Measurements from ENCODE around the gene BBX.

Gene BBX

DNA sequence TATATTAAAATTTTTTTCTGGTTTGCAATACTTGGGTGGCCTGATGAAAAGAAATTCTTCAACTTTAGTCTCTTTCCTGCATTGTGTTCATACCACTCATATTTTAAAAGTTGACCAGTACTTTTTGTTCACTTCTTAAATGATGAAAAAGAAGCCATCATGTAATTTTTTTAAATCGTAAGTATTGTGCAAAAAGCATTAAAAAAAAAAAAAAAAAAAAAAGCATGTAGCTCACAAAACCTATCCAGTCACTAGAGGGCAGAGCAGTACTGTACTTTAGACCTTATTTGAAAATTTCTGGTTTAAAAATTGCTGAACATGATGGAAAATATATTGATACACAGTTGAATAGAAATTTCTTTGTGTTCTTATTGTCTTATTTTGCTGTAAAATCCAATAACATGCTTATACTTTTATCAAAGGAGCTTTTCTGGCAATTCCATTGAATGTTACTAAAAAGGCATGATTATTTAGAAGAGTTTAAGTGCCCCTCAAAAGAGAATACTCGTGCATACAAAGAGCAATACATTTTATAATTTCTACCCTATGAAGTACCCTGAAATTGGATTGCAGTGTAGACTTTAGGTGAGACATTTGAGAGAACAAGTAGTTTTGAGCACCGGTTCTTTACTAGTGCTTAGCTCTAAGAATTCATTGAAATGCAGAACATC is 137.7 kb downstream of the BBX start:
- DNase-seq = no peak

DNA sequence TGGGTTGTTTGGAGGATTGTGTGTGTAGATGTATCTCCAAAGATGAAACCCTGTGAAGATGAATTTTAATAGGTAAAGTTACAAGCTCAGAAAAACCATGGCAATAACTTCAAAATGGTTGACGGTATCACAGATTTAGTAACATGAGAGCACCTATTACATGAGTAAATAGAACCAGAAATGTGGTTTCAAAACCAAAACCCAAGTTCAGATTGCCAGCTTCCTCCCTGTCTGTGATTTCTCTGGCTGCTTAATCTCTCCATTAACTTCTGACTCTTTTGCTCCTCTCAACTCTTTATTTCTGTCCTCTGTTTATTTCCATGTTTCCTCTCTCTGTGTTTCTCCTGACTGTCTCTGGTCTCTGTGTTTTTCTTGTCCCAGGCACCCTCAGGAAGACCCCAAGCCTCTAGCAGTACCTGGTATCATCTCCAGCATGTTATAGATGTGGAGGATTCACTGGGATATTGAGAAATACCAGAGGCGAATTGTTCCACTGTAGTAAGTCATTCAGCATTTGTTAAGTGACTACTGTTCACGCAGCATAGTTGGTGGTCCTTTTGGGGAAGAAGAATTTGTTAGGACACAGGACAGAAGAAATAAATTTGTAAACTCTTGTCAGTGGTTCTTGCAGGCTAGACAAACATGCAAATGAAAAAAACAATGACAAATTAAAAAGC is 138.8 kb downstream of the BBX start:
- DNase-seq = no peak

DNA sequence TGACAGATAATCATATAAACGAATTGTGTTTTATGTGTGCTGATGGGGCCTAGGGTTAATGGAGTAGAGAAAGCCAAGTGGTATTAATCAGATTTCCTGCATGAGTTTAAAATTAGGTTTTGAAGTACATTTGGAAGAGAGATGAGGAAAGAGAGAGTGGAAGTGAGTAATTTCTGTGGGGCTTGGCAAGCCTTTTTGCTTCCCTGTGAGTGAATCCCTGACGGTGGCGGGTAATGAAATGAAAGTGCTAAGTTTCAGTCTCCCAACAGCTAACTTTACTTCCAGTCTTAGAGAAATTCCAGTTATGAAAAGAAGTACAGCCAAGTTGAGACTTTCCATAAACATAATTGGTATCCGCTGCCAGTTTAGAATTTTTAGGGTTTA is 139.4 kb downstream of the BBX start:
- no peak for DNase-seq

DNA sequence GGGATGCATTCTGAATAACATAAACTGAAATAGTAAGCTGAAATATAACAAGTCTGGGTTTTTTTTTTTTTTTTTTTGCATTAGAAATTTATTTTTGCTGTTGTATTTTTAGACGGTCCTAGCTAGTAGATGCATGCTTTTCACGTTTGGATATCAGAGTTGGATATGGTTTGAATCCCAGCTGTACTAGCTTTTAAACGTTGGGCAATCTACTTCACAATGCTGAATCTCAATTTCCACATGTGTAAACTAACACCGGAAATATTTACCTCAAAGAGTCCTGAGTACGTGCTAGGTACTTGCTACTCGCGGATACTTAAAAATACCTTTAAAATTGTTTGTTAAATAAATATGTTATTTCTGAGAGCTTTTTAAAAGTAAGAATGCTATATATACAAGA is 139.8 kb downstream of the BBX start:
- DNase-seq = no peak

DNA sequence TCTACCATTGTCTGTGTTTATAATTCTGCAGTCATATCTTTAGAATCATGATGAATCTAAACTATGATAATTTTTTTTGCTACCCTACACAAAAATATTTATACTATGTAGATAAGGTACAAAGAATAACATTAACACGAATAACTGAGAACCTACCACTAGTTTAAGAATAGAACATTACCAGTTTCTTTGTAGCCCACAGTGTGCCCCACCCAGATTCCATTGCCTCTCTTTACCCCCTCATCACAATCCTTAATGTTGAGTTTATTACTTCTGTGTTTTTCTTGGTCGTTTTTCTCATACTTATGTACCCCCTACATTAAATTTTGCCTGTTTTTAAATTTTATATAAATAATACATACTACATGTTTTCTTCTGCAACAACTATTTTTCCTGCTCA is 140.5 kb downstream of the BBX start:
- DNase-seq = no peak

DNA sequence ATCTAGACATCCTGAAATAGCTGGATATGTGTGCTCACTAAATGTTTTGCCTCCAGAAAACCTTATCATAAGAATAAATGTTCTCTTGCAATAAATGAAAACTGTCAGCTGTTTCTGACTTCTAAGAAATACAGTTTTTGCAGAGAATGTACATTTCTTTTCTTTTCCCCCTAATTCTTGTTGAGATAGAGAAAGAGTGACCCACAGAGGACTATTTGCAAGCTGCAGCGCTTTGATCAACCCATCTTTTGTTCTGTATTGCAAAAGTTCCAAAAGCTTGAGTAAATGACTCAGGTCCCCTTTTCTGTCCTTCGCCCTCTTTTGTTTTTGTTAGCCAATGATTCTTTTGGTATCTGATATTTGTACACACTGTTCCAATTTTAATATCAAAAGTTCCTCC is 141.9 kb downstream of the BBX start:
- no peak for DNase-seq

DNA sequence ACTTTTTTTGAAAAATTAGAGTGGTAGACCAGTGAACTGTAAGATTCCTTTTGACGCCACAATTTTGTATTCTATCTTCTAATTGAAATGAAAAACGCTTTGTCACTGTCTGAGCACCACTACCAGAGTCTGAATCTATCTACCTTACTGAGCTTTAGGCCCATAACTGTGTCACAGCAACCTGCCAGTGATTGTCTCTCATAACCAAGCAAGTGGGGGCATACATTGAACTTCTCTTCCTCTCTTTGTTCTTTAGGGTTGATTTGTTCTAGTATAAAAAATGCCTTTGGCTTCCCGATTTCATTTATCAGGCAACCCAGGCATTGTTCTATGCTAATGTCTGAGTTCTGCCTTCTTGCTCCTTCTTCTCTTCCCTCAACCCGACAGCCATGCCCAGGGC is 142.6 kb downstream of the BBX start:
- no peak for DNase-seq

DNA sequence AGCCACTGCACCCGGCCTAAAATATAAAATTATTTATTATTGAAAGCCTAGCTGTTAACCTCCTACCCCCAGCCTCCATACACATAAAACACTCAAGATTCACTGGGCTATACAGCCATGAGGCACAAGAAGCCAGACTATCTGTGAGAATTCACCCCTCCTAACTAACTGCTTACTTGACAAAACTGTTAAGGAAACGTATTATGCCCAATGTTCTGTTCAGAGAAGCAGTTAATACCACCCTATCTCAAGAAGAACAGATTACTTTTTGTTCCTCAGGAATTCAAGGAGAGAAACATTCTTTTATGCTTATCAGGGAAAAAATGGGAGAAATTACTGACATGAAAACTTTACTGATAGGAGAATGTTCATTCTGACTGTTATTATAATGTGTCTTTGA is 144.1 kb downstream of the BBX start:
- DNase-seq = no peak

DNA sequence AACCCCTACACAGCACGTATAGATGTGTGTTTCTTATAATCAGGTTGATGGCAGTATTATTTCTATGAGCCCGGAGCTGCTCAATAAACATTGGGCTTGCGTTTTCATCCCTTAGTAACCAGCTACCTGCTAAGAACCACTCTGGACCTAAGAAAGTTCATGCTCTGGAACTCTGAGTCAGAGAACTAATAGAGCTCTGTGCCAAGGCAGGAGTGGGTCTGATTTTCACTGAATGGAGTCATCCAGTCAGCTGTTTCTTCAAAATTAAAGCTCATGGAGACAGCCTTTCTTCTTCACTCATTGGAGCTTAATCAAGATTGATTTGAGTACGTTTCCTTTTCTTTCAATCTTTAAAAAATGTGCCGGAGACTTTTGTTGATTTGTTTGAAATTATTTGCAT is 145.7 kb downstream of the BBX start:
- DNase-seq = no peak

DNA sequence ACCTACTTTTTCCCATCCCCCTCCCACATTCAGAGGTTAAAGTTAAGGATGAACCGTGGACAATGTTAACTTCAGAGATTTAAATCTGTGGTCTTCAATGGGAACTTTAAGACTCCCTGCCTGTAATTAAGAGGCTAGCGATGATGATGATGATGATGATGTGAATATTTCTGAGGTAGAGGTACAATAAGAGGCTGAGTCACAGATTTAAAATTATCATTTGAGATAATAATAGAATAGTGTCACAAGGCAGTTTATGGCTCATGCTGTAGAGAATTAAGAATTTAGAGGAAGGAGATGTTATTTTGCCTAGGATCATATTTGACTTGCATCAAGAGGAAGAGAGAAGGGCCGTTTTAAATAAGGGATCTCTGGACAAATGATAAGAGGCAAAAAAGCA is 146.2 kb downstream of the BBX start:
- no peak for DNase-seq

DNA sequence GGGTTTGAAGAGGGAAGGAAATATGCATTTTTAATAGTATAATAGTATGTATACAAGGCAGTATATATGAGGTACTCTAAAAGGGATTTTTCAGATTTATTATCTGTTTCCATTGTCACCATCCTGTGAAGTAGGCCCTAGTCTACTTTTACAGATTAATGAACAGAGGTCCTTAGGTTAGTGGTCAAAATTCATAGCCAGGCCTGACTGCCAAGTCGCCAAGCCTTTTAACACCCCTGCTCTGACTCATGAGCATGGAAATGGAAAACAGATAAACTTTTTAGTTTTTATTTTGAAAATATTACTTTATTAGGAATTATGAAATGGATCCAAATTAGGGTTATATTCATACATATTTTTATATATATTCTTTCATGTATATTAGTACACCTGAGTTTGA is 146.9 kb downstream of the BBX start:
- no peak for DNase-seq

DNA sequence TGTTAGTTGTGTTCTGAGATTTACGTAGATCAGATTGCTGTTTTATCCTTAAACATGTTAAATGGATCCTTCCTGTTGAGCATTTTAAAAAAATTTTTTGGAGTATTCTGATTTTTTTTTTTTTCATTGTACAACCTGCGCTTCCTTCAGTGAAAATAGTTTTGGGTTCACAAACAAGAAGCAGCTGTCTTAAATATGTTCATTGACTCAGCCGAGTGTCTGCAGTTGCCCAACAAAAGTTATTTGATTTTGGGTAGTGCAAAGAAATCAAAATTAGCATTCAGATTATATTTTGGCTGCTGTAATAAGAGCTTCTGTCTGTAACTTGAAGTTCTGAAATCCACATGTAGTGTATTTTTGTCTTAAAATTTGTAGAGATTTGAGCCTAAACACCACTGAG is 148.2 kb downstream of the BBX start:
- no peak for DNase-seq

DNA sequence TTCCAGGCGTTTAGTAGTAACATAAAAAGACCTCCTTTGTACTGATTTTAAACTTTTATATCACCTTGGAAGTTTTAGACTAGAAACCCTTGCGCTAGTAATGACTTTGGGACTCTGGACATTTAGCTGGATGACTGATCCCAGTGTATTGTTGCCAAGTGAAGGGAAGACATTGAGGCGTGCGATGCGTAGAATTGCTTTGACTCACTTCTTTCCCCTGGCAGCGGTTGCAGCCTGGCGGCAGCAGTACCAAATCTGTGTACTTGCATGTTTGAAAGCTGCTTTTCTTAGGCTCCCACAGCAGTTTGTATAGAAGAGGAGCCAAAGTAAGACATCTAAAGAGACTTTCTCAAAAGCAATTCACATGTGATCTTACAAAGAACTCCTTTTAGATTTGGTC is 151.6 kb downstream of the BBX start:
- DNase-seq = no peak

DNA sequence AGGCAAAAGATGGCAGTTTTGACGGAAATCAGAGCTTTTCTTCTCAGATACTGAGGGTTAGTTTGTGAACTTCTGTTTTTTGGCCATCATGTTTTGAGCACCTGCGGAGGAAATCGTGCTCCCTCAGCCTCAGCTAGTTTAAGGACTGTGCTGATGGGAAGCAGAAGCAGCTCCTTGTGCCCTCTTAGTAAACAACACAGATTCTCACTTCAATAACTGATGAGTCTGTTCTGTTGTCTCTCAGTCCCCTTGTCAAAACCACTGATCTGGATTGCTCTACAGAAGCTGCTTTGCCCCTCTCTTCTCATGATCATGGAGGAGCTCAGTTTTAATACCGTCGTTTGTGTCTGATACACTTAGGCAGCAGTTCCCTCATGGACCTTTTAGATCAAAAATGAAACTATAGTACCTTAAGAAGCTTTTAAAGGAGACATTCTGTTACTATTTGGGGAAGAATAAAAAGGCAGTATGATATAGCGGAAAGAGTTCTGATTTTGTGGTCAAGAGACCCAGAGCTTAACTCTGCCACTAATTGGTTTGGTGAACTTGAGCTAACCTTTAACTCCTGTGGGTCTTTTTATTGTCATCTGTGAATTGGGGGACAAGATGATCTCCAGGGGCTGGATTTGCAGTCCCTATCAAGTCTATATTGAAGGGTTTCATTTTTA is 152.6 kb downstream of the BBX start:
- no peak for DNase-seq

DNA sequence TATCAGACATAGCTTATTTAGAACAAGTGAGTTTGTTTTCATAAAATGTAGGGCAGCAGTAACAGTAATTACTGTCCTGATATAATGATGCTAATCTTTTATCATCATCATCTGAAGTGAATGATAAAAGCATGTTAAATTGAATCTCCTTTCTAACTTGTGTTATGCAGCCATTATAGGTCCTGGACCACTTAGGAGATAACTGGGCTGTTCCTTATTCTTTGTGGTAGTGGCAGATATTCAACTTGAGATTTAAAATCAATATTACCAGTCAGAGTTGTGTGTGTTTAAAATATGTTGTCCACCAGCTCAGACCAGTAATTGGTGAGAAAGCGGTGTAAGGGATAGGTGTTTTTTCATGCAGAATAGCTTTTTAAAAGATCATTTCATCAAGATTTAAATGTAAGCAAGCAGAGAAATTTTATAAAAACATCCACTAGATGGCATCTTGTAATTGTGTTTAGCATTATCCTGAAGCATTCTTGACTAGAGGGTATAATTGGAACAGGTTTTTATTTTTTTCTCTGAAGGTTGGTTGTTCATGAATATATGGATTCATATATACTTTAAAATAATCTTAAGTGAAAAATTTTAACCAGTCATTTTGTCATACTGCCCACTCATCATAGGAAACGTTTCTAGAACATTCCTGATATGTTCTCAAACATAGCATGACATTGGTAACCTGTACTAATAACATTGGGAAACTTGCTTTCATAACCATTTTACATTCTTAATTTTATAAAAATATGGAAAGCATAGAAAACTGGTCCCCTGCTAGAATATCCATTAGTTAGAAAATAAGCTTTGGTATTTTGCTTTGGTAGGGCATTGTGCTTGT is 153.9 kb downstream of the BBX start:
- peak in 1 of 2 experiments; percentile 5 for DNase-seq

DNA sequence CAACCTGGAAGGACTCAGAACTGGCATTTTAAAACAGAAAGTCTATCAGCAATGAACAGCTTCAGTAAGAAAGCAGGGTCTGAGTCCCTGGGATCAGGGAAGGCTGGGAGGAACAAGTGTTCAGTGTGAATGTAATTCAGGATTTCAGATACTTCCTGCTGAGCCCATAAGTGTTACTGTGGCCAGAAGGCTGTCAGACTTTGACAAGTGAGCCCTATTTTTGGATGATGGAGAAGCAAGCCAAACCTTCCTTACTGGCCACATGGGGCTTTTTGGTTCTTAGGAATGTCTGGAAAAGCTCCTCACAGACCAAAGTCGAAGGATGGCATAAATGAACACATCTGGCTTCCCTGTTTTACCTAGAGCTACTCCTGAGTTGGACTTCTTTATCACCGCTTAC is 157.2 kb downstream of the BBX start:
- DNase-seq = no peak

DNA sequence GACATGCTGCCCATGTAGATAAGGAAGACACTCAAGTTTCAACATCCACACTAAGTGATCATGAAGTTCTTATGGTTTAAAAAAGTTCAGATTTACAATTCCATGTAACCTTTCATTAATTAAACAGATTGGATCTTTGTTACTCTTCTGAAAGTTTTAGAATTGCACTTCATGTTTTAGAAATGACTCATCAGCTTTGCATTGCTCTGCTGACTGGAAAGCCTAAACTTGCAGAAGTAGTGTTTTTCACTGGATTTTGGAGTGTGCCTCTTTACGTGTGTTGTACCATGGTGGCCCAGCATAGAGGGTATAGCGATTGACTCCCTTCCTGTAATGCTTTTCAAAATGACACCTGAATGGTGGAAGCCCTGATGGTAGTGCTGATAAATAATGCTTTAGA is 157.9 kb downstream of the BBX start:
- DNase-seq = no peak

DNA sequence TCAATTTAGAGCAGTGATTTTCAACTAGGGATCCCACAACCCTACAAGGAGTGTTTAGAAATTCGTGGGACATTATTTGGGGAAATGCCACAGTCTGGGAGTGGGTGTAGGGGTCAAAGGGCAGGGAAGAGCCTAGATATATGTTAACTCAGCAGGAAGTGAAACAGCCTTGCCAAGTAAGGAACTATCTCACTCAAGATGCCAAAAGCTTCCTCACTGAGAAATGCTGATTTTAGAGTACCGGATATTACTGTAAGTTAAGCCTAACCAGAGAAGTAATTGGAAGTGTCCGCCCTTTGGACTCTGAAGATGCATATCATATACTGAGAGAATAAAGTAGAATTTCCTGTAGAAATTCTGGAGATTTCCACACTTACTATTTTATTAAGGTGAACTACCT is 158.6 kb downstream of the BBX start:
- DNase-seq = no peak

DNA sequence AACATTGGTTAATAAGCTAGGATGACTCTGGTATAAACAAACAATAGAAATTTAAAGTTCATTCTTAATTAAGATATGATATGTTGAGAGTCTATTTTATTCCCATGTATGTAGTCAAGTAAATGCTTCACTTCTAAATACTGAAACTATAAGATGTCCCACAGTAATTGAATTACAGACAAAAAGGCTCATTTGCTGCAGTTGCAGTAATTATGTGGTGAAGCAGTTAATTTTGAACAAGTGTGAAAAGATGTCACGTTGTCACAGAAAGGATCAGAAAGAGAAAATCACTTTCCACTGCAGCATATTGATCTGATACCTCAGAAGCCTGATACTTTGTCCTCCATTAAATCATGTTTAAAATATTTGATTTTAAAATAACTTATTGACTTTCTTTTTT is 159.8 kb downstream of the BBX start:
- DNase-seq = no peak

DNA sequence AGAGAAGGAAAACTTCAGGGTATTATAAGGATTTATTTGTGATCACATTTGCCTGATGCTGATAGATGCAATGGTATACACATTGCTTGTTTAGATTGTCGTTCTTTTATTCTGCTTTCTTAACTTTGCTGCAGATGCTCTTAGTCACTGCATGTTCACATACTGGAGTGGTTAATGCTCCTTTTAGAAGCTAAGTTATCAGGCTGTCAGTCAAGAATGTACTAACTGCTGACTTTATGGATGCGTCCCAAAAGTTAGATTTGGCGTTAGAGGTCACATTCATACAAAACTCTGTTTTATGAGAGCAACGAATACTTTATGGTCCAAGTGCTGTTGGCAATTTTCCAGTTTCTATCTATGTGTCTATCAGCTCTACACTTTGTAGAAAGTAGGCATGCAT is 160.7 kb downstream of the BBX start:
- DNase-seq = no peak

DNA sequence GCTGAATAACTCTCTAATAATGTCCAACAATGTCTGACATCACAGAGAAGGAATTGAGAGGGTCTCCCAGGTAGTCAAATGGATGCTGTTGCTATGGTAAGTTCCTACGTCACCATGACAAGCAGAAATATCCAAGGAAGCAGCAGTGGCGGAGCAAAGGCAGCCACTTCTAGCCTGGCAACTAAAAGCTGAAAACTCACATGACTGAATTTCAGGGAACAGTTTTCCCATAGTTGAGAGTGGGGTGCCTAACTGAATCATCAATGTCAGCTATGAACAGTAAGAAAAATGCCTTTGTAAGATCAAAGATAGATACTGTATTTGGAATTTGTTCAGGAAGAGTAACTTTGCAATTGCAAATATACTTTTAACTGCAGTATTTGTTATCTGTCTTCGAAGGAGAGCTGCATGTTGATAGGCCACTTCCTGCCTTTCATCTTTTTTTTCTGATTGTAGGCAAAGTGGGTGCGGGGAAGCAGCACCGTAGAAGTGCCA is 161.7 kb downstream of the BBX start:
- DNase-seq = no peak

DNA sequence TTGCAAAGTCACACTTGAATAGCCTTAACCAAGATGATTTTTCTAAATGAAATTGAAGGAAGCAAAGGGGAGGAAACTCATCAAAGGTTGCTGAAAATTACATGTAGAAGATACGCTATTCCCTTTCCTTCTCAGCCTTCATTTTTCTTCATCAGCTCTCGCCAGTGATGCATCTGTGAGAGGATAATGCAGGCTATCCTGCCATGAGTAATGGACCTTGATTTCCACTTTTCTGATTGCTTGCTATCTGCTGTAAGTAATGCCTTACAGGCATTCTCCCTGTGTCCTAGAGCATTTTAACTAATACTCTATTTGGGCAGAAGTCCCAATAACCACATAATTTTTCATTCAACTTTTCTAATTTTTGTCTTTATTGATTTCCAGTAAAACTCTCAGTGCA is 162.6 kb downstream of the BBX start:
- no peak for DNase-seq

DNA sequence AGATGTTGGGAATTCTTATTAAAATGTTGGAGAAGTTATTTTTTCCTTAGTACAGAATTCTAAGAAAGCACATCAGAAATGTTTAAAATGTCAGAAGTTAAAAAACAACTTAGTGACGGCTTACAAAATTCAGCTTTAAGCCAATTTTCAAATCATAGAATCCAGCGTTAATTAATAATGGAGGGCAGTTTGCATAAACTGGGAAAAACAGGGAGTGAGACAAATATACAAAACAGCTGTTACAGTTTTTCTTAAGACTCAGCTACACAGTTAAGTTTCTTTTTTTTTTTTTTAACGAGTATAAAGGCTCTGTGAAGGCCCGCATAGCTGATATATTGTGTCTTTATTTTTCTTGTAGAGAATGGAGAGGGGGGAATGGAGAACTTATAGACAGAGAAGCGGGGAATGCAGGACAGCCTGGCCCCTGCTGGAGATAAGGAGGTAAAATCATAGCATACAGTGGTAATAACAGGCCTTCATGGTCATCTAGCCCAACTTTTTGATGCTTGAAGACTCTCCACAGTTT is 164.4 kb downstream of the BBX start:
- DNase-seq = no peak
